UCSD-AML1 (cell line): ENCODE results near the gene DUXA.

Source experiments
- DNase-seq: peaks from one replicate; lab custom pipeline; 2025; ENCODE audit not compliant: unreplicated experiment; lab: John Stamatoyannopoulos, UW

DUXA gene

DNA sequence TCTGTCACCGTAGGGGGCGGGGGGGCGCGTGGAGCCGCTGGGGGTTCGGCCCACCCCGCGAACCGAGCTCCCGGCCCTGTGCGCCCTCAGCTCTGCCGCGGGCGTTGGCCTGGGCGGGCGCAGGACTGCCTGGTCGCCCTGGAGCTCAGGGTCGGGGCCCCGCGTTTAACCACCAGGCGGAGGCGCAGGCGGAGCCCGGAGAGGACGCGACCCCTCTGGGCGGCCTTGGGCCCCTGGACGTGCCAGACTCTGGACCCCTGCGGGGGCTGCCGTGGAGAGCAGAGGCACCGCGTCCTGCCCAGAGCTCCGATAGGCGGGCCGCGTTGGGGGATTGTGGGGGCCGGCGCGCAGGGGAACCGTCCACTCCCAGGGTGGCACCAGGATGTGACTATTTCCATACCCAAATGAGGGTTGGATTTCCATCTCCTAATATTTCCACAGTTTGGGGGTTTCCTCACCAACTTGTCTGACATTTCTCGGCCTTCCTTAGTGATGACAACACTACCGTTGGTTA is 60.5 kb downstream of the DUXA start:
- DNase-seq: no peak

DNA sequence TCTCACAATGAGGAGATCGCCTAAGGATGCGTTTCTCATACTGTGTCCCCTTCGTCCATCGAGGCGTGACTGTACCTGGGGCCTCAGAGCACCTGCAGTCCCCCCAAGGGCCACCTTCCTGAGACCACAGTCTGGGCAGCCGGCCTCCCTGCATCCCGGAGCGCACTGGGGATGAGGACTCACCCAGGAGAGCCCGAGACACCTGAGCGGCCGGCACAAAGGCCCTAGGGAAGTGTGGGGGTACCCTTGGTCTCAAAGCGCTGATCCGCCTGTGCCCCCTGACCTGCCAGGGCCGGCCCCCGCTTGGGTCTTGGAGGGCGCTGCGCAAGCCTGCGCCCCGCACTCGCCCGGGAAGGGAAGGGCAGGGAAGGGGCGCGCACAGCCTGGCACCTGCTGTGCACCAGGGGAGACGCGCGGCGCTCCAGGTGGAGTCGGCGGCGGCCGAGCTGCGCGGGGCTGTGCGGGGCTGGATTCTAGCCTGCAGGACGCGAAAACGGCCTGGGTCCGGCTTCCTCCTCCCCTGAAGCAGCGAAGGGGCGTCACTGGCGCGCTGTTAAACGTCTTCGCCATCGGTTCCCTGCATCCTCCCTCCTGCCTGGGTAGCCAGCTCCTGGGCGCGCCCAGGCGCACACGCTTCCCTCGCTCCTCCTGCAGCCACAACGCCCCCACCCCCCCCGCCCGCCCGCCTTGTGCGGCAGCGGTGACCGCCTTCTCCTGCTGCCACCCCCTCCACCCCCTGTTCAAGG is 61.1 kb downstream of the DUXA start:
- no peak for DNase-seq
